Measurements from ENCODE around the gene GADD45B. TPM values are rescaled to one million over a fixed set of nuclear protein-coding genes. Genes with fewer than 3 reads are reported as not detected.

The GADD45B gene
- total and polyA plus RNA-seq, 10 of the 15 experiments (the other 5 are each of a cell fraction or from before 2014, with no cell fraction given): 2.4 to 180 (median 91.1) TPM

DNA sequence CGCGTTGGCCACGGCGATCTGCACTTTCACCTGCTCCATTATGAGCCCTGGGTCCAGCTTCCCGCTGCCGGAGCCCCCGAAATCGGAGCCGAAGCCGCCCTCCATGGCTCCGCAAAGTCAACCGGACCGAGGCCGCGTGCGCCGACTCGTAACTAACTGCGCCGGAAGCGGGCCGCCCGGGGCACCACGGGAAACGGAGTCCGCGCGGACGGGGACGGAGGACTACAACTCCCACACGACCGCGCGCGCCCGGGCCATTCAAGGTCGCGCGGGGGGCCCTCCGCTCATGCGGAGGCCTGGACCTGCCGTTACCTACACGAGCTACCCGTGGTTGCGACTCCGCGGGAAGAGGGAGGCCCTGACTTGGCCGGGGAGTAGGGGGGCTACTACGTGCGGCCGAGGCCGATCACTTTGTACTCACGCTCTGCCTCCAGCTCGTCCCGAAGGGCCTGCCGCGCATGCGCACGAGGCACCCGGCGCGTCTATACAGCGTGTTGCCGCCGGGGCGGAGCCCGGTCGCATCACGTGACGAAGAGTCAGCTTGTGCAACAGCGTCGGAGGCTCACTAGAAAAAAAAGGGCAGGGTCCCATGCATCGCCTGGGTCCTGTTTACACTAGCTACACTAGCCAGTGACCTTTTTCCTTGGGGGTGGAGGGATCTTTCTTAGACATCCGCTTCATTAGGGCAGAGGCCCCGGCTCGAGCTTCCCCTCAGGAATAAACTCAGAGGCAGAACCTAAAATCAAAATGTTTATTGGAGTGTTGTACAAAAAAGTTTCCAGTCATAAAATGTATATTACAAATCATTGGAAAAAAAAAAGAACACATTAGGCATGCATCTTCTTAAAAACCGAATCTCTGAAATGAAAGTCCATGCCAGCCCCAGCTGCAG lies 48.3 kb upstream of the GADD45B start, which contains the start of gene TIMM13 (continued):
- TF ChIP-seq SKIL (IDR thresholded peaks at IDR 0.05; ENCODE audit: low read depth, poor library complexity, severe bottlenecking): no peak
- TF ChIP-seq, protein P1, sequence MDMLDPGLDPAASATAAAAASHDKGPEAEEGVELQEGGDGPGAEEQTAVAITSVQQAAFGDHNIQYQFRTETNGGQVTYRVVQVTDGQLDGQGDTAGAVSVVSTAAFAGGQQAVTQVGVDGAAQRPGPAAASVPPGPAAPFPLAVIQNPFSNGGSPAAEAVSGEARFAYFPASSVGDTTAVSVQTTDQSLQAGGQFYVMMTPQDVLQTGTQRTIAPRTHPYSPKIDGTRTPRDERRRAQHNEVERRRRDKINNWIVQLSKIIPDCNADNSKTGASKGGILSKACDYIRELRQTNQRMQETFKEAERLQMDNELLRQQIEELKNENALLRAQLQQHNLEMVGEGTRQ (IDR thresholded peaks at IDR 0.05; ENCODE audit: borderline replicate concordance, low read depth, low read length): peak; percentile 95
- no peak for TF ChIP-seq CHD4 (IDR thresholded peaks at IDR 0.05)

- TF ChIP-seq IRF3 (IDR thresholded peaks at IDR 0.05) (no peak), BCL3 (IDR thresholded peaks at IDR 0.05; ENCODE audit: borderline replicate concordance, insufficient read depth, low read depth, low read length, poor library complexity, severe bottlenecking) (peak; percentile 34), POLR2A (IDR thresholded peaks at IDR 0.05; ENCODE audit: low read depth, low read length) (peak; percentile 33; the same call in 1 of the 2 replicates), MEF2B (IDR thresholded peaks at IDR 0.05; ENCODE audit: partially characterized antibody, poor library complexity, severe bottlenecking) (no peak)
- H3K4me3 ChIP-seq: no peak overlapping the region
- CTCF ChIA-PET: interaction anchor here (0.7 to 1.6 kb wide), 6 partner anchors 10 to 220 kb away, joined by 3 to 6 read pairs (median 4); partner anchors contain the start of gene PLEKHJ1
- no peak overlapping the region for H2AFZ ChIP-seq (ENCODE audit: control insufficient read depth, low read depth, low read length)
- intact Hi-C loops (cut with micrococcal nuclease; ENCODE audit: unreplicated experiment): no loop called here
- no peaks in the 10 kb centered on the region for H3K9me3 ChIP-seq (replicated peaks; ENCODE audit: control insufficient read depth, insufficient read depth, low read length)
- BruUV-seq (replicated peaks): no TSS peak
- no peaks in the 10 kb centered on the region for H3K27me3 ChIP-seq (replicated peaks in 1 of 2; ENCODE audit: control insufficient read depth in 2 of 2, insufficient read depth in 2 of 2, low read length in 1 of 2)
- H3K36me3 ChIP-seq (ENCODE audit: control insufficient read depth in 2 of 2, insufficient read depth in 2 of 2, low read length in 1 of 2): peaks cover 7 to 27% of the 10 kb centered on the region in 2 experiments; a peak in 3 of 4 replicates
- H3K79me2 ChIP-seq (ENCODE audit: control insufficient read depth, insufficient read depth, low read length): peaks cover 22% of the 10 kb centered on the region
- peak overlapping the region; percentile 85; the same call in 1 of the 2 replicates for H3K4me2 ChIP-seq (ENCODE audit: control insufficient read depth, insufficient read depth)
- POLR2A ChIA-PET: interaction anchor here (0.5 to 1.6 kb wide), 8 partner anchors 11 to 178 kb away, joined by 3 to 11 read pairs (median 3); partner anchors contain the start of gene LMNB2
- H3K27ac ChIP-seq (ENCODE audit: control insufficient read depth, insufficient read depth): no peak overlapping the region; the same call in 1 of the 2 replicates
- H4K20me1 ChIP-seq (ENCODE audit: control insufficient read depth, insufficient read depth): no peaks in the 10 kb centered on the region; the same call in 1 of the 2 replicates
- no peak overlapping the region for H3K9ac ChIP-seq (ENCODE audit: control insufficient read depth, insufficient read depth, low read length)
- RAD21 ChIA-PET (ENCODE audit: unreplicated experiment): interaction anchor here (0.9 to 1.8 kb wide), 5 partner anchors 34 to 193 kb away, joined by 4 to 8 read pairs (median 5); partner anchors contain the start of genes GADD45B and PLEKHJ1
- in situ Hi-C loops (cut with MboI): no loop called here
- ATAC-seq (no peak), DNase-seq (ENCODE audit: low read depth, low spot score) (no peak), FAIRE-seq (no peak)
- peaks cover 11% of the 10 kb centered on the region for H3K4me1 ChIP-seq (ENCODE audit: control insufficient read depth, insufficient read depth, low read length)
- SMC1A ChIA-PET (ENCODE audit: uncharacterized antibody, unreplicated experiment): interaction anchor here (0.7 to 1.7 kb wide), 4 partner anchors 183 to 356 kb away, joined by 3 read pairs; no protein-coding TSS in a partner anchor
- WGBS (ENCODE audit: insufficient coverage, insufficient replicate concordance, low lambda C conversion rate, missing lambda C conversion rate): 52% methylated on average over 25 of the region's 25 CpGs
These were observed 47.6 kb upstream of the GADD45B start for GRCh38 chr19:2428321-2428690.
